GM18870 (cell line): ENCODE data around the gene LARGE2.

Source experiments
- ATAC-seq: cut with Tn5 transposase; IDR thresholded peaks from one replicate; pipeline ENCODE4 v1.9.1; 2021; ENCODE audit warnings: moderate library complexity; ENCODE audit not compliant: unreplicated experiment

LARGE2 gene

DNA sequence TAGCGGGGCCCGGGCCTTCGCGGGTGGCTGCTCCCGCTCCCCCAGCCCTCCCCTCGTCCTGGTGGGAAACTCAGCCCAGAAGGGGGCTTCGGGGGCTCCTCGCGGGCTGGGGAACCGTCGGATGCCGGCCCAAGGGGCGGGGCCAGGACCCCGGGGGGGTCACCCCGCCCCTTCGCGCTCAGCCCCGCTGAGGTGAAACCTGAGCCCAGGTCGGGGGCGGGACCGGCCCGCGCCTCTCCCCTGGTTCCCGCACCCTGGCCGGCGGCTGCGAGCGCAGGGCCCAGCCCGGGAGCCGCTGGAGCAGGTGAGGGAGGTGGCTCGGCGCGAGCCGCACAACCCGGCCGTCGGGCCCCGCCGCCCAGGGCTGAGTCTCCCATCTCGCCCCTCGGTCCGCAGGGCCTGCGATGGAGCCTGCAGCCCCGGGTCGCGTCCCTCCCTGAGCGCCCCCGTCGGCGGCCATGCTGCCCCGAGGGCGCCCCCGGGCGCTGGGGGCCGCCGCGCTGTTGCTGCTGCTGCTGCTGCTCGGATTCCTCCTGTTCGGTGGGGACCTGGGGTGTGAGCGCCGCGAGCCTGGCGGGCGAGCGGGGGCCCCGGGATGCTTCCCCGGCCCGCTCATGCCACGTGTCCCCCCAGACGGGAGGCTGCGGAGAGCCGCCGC is at the start of gene LARGE2:
Gene LARGE2 (plus strand): TSS at position 232 of the 658 bp plus-strand sequence. CDS start 227 bp downstream, at position 459.
- no peak for ATAC-seq

DNA sequence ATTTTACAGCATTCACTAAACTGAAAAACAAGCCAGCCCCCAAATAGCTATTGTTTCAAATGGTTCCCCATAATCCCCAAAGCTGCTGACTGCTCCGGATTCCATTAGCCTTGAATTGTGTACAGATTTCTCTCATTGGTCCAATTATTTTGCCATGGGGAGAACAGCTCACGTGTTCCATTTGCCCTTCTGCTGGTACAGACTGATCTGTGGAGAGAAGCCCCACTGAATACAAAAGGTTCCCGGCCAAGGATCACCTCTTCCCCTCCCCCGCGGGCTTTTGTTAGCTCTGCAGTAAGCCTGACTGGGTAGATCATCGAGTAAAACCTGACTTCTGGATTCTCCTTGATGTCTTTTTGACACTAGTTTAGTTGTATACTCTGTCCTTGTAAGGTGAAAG is 46.1 kb upstream of the LARGE2 start:
- ATAC-seq, result no peak

DNA sequence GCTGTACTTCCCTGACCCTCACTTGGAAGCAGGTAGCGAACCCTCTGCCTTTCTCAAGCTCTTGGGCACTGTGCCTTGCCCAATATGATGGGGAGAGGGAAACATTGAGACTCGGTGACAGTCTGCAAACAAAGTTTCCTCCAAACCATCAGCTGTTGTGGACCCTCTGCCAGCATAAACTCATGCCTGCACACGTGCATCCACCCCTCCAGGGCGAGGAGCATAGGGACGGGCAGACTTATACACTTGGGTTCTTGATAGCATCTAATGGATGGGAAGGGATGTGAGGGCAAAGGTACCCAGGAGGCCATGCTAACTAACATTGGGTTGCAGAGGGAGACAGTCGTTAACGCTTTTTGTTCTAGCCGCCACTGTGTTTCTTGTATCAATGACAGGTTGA is 45.2 kb upstream of the LARGE2 start:
- ATAC-seq, result no peak

DNA sequence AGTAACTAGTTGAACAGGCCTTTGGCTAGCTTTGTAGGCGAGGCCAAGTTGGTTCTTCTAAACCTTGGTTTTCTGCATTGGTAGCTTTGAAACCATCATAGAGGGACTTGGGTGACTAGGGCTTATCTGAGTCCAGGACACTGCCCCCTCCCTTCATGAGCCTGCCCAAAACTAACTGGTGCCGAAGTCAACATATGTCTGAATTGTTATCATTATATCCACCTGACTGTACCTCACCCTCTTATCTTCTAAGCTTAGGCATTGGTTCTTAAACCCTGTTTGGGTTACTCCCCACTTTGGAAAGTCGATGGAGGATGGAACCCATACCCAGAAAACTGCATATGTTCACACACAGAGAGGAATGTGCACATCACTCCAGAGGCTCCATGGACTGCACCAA is 44.6 kb upstream of the LARGE2 start:
- ATAC-seq, result no peak

DNA sequence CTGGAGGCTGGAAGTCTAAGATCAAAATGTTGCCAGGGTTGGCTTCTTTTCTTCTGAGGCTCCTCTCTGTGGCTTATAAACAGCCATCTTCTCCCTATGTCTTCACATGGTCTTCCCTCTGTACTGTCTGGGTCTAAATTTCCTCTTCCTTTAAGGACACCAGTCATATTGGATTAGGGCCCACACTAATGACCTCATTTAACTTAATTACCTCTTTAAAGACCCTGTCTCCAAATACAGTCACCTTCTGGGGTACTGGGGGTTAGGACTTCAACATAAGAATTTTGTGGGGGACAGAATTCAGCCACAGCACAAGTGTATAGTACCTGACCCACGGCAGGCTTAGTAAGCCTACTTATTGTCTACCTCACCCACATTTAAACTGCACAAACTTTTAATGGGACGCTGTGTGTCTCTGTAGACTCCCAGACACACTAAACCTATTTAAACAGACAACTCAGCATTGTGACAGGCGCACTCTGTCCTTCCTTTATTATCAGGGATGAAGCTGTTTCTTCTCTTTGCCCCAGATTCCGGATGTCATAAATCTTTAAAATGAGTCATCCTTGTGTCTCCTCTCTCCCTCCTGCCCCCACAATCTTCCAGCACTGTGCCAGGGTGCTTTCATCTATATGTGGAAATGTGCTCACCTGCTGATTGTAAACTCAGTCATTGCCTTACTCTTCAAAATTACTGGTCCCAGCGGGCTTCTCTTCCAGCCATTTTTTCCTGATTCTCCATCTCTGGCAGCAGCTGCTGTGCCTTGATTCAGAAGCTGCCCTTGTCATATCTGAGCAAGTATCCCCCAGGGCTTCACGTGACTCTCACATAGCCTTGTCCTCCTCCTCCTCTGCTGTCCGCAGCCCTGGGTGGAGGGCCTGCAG is 42.4 kb upstream of the LARGE2 start:
- no peak for ATAC-seq

DNA sequence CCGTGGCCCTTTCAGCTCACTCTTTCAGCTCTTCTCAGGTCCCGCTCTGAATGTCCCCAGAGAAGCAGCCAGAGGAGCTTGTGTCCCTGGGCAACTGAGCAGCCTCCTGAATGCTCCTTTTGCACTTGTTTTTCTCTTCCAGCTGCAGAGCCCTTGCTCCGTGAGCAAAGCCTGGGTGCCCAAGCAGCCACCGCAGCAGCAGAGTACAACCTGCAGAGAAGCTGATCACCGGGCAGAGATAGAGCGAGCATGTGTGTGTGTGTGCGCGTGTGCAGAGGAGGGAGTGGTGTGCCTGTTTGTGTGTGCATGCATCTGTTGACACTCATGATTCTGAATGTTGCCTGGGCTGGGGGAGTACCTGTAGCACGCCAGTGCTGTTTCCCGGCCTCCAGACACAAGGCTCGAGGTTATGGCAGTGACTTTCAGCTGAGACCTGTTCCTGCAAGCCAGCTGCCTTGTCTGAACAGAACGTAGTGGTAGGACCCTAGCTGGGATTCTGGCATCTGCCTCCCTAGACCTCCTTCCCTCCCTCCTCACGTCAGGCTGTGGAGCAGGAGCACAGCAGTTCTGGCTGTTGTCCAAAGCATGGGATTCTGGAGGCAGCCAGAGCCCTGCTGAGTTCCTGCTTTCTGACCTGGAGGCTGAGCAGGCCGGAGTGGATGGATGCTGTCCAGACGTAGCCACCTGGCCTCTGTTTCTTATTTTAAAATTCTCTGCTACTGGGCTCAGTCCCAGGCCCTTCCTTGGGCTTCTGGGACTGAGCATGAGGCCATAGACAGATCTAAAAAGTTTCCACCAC is 41.5 kb upstream of the LARGE2 start:
- ATAC-seq, result no peak

DNA sequence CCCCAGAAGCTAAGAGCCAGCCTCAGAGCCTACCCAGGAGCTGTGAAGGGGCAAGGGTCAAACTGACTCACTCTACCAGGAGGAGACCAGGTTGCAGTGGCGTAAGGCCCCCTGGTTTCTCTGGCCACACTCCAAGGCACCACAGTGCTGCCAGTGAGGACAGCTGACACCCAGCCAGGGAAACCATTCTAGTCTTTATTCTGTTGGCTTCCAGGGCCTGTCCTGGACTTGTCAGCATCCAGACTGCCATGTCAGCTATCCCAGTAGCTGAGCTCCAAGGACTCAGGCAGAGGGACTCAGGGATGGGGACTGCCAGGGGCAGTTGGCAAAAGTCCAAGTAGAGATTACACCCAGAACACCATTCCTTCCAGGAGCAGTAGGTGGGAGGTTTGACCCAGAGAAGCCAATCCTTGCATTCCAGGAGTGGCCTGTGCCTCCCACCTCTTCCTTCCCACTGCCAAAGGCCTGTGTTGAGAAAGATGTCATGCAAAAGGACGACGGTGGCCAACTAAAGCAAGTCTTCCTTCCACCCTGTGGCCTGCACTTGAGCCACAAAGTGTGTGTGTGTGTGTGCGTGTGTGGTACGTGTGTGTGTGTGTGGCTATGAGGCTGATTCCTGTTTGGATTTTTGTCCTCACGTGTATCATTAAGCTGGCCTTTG is 40.6 kb upstream of the LARGE2 start:
- ATAC-seq, result no peak

DNA sequence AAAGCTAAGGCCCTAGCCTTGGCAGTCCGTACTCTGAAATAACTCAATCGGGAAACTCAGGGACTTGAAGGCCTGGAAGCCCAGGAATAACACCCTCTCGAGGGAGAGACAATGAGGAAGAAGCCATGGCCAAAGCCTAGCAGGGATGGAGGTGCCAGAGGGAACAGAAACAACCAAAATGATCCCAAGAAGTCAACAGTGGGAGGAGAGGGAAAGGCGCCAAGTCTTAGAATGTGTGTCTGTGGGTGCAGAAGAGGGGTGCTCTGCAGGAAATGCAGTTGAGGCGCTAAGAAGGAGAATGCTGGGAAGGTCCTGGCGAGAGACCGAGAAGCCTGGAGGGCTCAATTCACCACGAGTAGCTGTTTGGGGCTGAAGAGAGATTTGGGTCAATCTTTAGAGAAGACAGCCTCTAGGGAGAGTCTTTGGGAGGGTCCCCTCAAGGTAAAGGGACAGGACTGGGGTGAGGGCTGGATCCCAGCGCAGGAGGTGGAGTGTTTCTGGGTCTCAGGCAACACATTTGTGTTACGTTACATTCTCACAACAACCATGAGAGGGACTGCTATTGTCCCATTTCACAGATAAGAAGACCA is 37.8 kb upstream of the LARGE2 start:
- ATAC-seq, result no peak

DNA sequence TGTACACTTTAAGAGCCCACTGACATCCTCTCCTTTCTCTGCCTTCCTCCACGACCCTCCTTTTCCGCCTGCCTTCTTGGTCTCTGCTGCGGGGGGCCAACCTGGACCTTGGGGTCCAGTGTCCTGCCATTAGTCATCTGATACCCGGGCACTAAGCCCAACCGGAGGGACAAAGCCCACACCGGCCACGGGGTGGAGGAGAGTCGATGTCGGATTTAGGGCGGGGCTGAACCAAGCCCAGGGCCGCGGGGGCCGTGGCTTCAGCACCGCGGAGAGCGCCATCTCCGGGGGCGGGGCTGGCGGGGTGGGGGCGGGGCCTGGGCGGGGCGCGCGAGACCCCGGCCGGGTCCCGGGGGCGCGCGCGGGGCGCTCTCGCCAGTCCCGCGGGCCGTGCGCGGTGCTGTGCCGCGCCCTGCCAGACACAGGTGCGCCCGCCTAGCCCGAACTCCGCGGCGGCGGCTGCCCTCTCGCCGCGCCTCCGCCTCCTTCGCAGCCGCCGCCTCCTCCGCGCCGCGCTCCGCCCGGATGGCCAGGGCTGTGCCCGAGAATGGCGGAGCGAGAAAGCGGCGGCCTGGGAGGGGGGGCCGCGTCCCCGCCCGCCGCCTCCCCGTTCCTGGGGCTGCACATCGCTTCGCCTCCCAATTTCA is 37.1 kb upstream of the LARGE2 start, which contains the start of gene MAPK8IP1:
Gene MAPK8IP1 (plus strand): TSS at position 378 of the 647 bp plus-strand sequence. CDS start 170 bp downstream, at position 548.
- no peak for ATAC-seq

DNA sequence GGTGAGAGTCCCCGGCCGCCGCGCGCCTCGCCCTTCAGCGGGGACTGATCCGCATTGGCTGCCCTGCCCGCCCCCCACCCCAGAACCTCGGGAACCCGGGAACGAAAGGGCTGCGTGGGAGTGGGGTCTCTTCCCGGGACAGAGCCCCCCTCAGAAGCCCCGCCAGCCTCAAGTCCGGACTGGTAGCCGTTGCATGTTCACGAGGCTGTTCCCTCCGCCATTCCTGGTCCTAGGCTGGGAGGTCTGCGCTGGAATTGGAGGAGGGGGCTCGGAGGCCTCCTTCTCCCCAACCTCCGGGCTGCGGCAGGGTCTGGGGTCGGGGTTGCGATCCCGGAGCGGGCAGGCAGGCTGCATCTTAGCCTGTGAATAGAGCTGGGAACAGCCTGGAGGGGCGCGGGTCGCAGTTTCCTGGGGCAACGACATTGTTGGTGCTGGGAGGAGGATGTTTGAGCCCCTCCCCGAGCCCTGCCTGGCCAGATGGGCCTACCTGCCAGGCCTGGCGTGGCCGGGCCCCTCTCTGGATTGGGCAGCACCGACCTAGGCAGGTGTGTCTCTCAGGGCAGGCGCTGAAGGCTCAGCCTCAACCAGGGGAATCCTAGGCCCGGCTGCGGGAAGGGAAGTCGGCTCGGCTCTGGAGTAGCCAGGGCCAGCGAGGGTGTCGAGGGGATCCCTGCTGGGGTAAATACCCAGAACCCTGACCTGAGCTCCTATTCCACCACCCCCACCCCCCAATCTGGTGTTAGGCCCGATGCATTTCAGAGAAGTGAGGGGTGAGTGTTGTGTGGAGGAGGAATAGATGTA is 36.3 kb upstream of the LARGE2 start:
- no peak for ATAC-seq

DNA sequence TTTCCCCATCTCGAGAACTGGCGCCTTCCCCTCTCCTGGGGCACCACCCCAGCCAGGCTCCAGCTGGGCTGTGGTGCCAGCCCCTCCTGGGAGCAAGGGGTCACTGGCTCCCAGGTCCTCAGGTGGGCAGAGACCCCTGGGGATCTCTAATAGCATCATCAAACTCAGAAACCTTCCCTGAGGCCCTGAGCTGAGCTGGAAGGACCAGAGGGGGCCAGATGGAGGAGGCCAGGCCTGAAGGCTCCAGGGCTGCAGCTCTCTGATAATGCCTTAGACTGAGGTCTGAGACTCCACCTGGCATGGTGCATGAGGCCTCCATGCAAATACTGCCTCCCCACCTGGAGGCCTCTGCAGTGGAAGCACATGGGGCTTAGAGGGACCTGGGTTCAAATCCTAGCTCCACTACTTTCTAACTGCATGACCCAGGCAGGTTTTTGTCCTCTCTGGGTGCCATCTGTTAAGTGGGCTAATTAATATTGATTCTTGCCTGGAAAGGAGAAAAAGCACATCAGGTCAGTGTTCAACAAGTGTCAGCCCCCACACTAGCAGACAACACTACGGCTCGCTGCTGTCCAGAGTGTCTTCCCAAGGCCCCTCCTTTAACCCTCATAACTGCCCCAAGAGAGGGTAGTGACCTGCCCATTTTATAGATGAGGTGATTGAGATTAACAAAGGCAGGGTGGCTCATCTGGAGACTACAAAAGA is 35.5 kb upstream of the LARGE2 start:
- ATAC-seq, result no peak

DNA sequence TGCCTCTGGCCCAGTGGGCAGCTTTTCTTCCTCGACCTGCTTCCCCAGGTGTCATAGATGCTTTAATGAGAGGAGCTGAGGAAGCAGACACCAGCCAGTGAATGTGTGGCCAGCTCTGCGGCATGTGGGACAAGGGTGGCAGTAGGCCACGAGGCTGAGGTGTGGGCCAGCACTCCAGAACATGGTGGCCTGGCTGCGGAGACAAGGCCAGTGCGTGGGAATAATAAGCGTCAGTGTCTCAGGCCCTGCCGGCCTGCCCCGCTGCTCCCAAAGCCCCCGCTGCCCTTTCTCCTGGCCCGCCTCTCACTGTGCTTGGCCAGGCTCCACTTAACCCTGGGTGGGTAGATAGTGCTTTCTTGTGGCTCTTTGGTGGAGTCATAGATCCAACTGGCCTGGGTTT is 34.9 kb upstream of the LARGE2 start:
- ATAC-seq, result no peak

DNA sequence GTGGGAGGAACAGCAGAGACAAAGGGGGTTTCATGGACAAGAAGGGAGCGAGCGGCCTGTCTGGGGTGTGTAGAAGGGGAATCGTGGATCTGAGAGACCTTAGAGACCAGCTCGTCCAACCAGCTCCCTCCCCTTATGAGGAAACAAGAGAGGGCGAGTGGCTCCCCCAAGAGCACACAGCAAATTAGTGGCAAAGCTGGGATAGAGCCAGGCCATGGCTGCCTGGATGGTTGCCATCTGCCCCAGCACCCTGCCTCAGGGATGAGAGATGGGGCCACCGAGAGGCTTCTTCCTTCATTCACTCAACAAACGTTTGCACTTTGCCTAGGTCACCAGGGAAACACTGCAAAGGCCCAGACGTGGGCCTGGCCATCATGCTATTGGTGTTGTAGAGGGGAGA is 32.9 kb upstream of the LARGE2 start:
- no peak for ATAC-seq

DNA sequence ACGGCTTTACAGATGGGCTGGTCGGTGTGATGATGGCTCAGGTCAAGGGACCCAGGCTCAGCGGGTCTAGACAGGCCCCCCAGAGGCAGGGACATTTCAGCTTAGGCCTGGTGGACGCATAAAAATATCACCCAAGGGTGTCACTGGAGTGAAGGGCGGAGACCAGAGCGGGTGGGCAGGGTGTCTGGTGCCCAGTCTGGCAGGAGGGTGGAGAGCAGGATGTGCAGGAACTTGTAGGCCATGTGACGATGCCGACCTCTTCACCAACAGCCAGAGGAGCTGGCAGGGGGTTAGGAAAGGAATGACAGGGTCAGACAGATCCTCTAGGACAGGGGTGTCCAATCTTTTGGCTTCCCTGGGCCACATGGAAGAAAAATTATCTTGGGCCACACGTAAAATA is 32.5 kb upstream of the LARGE2 start:
- ATAC-seq, result no peak

DNA sequence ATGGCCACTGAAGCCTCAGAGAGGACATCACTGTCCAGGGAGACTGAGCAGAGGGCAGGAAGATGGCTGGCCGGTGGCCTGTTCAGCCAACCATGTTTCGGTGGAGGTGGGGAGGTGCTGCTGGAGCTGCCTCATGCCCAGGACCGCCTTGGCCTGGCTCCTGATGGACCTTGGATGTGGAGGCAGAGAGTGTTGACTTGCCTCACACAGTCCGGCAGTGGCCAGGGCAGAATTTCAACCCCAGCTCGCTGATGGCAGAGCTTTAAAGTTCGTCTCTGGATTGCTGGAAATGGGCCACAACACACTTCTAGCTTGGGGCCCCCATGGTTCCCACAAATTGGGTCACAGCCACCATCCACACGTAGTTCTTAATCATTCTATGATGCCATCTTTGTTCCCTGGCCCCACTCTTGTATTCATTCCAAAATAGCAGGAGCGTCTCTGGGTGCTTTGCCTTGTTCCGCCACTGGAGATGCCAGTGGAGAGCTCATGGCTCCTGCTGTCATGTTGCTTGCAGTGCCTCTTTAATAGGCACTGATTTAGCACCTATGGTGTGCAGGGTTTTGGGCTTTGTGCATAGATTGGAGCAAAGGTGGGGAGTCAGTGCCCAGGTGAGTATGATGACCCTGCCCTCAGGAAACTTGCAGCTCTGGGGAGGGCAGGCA is 31.4 kb upstream of the LARGE2 start:
- ATAC-seq, result no peak

DNA sequence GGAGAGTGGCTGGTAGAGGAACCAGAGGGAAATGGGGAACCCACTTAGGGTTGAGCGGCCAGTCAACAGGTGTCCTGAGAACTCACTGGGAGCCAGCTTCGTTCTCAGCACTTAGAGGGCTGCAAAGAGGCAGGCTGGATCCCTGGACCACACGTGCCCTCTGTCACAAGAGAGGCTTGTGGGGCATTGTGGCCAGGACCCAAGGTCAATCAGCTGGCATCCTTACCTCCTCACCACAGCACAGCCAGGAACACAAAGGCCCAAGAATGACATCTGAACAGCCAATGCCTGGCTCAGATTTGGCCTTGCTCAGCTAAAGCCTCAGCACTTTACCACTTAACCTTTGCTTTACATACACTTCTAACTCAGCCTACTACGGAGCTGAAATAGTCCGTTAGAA is 29.6 kb upstream of the LARGE2 start:
- ATAC-seq, result no peak

DNA sequence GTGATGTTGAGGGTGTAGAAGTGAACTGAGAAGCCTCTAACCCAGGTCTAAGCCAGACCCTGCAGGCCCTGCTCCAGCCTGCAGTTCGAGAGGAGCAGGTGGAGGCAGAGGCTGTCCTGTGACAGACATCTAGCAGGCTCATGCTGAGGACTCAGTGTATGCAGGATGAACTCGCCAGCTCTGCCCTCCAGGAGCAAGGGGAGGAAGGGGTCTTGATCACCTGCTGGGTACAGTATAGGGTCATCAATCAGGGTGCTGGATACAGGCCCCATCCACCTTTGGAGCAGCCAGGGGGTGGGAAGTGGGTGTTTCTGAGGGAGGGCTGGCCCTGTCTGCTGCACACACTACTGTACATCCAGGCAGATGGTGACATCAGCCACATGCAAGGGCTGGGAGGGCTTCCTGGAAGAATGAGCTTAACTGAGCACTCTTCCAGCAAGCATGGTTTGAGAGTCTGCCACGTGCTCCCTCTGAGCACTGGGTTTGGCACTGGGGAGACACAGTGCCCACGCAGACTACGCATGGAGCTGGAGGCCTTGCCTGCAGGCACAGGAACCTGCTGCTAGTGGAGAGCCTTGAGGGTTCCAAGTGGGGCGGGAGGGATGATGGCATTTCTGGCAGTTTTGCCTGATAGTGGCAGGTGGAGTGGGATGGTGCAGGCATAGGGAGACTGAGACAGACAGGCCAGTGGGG is 27.8 kb upstream of the LARGE2 start:
- ATAC-seq, result no peak
